K562 (cell line): ENCODE data around the gene RSAD1. TPM values are rescaled to one million over a fixed set of nuclear protein-coding genes. Genes with fewer than 3 reads are reported as not detected.

Source experiments
- ATAC-seq: fragments of 200-7000 bp; cut with Tn5 transposase; 3 replicates; pipeline ENCODE4 v1.9.1; 2020; ENCODE audit warnings: moderate library complexity
- BruUV-seq: library from RNA; stranded (reverse); fragments of 400-500 nt; replicated peaks from 2 replicates; lab custom pipeline; 2021; lab: Mats Ljungman, UMichigan
- CTCF ChIA-PET: fragments of 300-600 bp; formaldehyde crosslinking; extraction: SDS; loops from one replicate; lab custom pipeline; 2021; ENCODE audit warnings: low intra/inter-chr PET ratio; lab: Yijun Ruan, JAX
- POLR2A ChIA-PET: fragments of 300-600, 350-650 bp; sonication (Branson Sonifier 250); formaldehyde crosslinking; extraction: SDS; loops from one replicate; lab custom pipeline; 2021; ENCODE audit warnings: antibody characterized with exemption, inconsistent platforms; lab: Yijun Ruan, JAX
- DNase-seq, 4 experiments: peaks; one replicate each; pipeline versions ENCODE4 v3.0.0 to v3.0.0-alpha.2; 2011 to 2018; ENCODE audit warnings: low spot score in 3 of 4, mixed read lengths in 3 of 4; ENCODE audit errors: extremely low read depth in 1 of 4
- FAIRE-seq: peaks from 2 replicates; lab custom pipeline; 2011; peaks lifted over from hg19 to GRCh38; lab: Jason Lieb, UNC
- H2AFZ ChIP-seq: 2 replicates; pipeline ENCODE4 v1.6.0; 2011; ENCODE audit warnings: low read depth, low read length, control low read depth, inconsistent platforms
- H3K27ac ChIP-seq: fragments of 200-600 bp; 3 replicates; pipeline ENCODE4 v1.8.0; 2011; ENCODE audit warnings: low read depth, mild to moderate bottlenecking, control low read depth, inconsistent platforms, low read length, moderate library complexity, mixed read lengths; ENCODE audit errors: extremely low read depth
- H3K27me3 ChIP-seq, 2 experiments: fragments of 300-600 bp in 1 of 2; 2 replicates in 1 of 2; 3 replicates in 1 of 2; pipeline versions ENCODE4 v1.6.0 to v1.8.0; 2011; ENCODE audit warnings: inconsistent platforms in 2 of 2, low read length in 2 of 2, mild to moderate bottlenecking in 1 of 2, mixed read lengths in 1 of 2, moderate library complexity in 1 of 2; ENCODE audit not compliant: control insufficient read depth in 2 of 2, insufficient read depth in 2 of 2
- H3K36me3 ChIP-seq: fragments of 300-600 bp; 3 replicates; pipeline ENCODE4 v1.8.0; 2011; ENCODE audit warnings: mild to moderate bottlenecking, low read length, inconsistent platforms; ENCODE audit not compliant: control insufficient read depth, insufficient read depth
- H3K4me1 ChIP-seq, 2 experiments: fragments of 200-600 bp in 1 of 2; replicated peaks in 1 of 2; 2 replicates in 1 of 2; 3 replicates in 1 of 2; pipeline versions ENCODE4 v1.5.1 to v1.8.0; 2011; ENCODE audit warnings: inconsistent platforms in 2 of 2, low read length in 2 of 2, mild to moderate bottlenecking in 1 of 2, mixed read lengths in 1 of 2, moderate library complexity in 1 of 2; ENCODE audit not compliant: control insufficient read depth in 2 of 2, insufficient read depth in 2 of 2
- H3K4me2 ChIP-seq: 2 replicates; pipeline ENCODE4 v1.6.1; 2011; ENCODE audit warnings: low read length, control low read depth, inconsistent platforms, mixed read lengths; ENCODE audit not compliant: insufficient read depth
- H3K4me3 ChIP-seq: fragments of 200-600 bp; sonication (generic), shearing (Covaris generic); 2 replicates; pipeline ENCODE4 v1.5.1; 2016; ENCODE audit warnings: control low read depth, inconsistent platforms
- H3K79me2 ChIP-seq: fragments of 200-600 bp; 3 replicates; pipeline ENCODE4 v1.8.0; 2011; ENCODE audit warnings: low read length, inconsistent platforms; ENCODE audit not compliant: control insufficient read depth, insufficient read depth
- H3K9ac ChIP-seq, 2 experiments: 2 replicates each; pipeline versions ENCODE4 v1.6.0 to v1.6.1; 2011; ENCODE audit warnings: low read depth in 2 of 2, low read length in 2 of 2, control low read depth in 1 of 2, inconsistent platforms in 1 of 2, mild to moderate bottlenecking in 1 of 2, mixed read lengths in 1 of 2; ENCODE audit not compliant: insufficient read depth in 1 of 2
- H3K9me1 ChIP-seq: one replicate; pipeline ENCODE4 v1.6.0; 2011; ENCODE audit warnings: inconsistent platforms, mild to moderate bottlenecking, low read length, moderate library complexity; ENCODE audit not compliant: control insufficient read depth, insufficient read depth
- H3K9me3 ChIP-seq: replicated peaks from 2 replicates; pipeline ENCODE4 v1.5.1; 2011; ENCODE audit warnings: low read depth, low read length, inconsistent platforms; ENCODE audit not compliant: control insufficient read depth, insufficient read depth
- H4K20me1 ChIP-seq: replicated peaks from 2 replicates; pipeline ENCODE4 v1.6.1; 2011; ENCODE audit warnings: low read length, inconsistent platforms, mixed read lengths; ENCODE audit not compliant: control insufficient read depth, insufficient read depth
- AFF1 ChIP-seq, 2 experiments: fragments of 450-650 bp; IDR thresholded peaks; 2 replicates each; pipeline ENCODE4 v1.6.1; 2018; ENCODE audit warnings: mild to moderate bottlenecking in 2 of 2, low read depth in 1 of 2; ENCODE audit not compliant: partially characterized antibody in 2 of 2
- BCOR ChIP-seq: fragments of 450-650 bp; IDR thresholded peaks from 2 replicates; pipeline ENCODE4 v1.6.1; 2016
- BRD4 ChIP-seq: fragments of 200-600 bp; sonication (generic); IDR thresholded peaks from 2 replicates; pipeline ENCODE4 v1.6.1; 2017; ENCODE audit warnings: inconsistent platforms
- CAMTA2 ChIP-seq: fragments of 250-450 bp; sonication (Bioruptor Pico); conservative IDR thresholded peaks from 2 replicates; pipeline ENCODE4 v1.5.1; 2022
- CBFA2T3 ChIP-seq: fragments of 450-650 bp; IDR thresholded peaks from 2 replicates; pipeline ENCODE4 v1.6.1; 2017
- CHAMP1 ChIP-seq: fragments of 450-650 bp; IDR thresholded peaks from 2 replicates; pipeline ENCODE4 v1.6.1; 2016; ENCODE audit warnings: mild to moderate bottlenecking
- CREB3 ChIP-seq: fragments of 450-650 bp; conservative IDR thresholded peaks from 2 replicates; pipeline ENCODE4 v1.6.1; 2016; ENCODE audit warnings: missing genetic modification characterization, low read depth, mild to moderate bottlenecking, missing compliant biosample characterization, moderate library complexity
- FOXJ3 ChIP-seq: sonication (generic); formaldehyde crosslinking; IDR thresholded peaks from 2 replicates; pipeline ENCODE4 v1.4.0; 2020; ENCODE audit warnings: mild to moderate bottlenecking, missing genetic modification reagents
- KDM1A ChIP-seq, 2 experiments: fragments of 450-650 bp; IDR thresholded peaks; 2 replicates each; pipeline ENCODE4 v1.6.1; 2016; ENCODE audit warnings: mild to moderate bottlenecking in 2 of 2
- PYGO2 ChIP-seq: fragments of 450-650 bp; IDR thresholded peaks from 2 replicates; pipeline ENCODE4 v1.6.1; 2016; ENCODE audit warnings: mild to moderate bottlenecking, missing genetic modification characterization, moderate library complexity, missing compliant biosample characterization
- TGIF2 ChIP-seq: sonication (generic); formaldehyde crosslinking; IDR thresholded peaks from 2 replicates; pipeline ENCODE4 v1.8.1; 2022; ENCODE audit warnings: mild to moderate bottlenecking, missing genetic modification reagents, moderate library complexity
- USF2 ChIP-seq: sonication (generic); formaldehyde crosslinking; IDR thresholded peaks from 2 replicates; pipeline ENCODE4 v1.5.0; 2020; ENCODE audit warnings: missing genetic modification reagents
- ZFP91 ChIP-seq: sonication (generic); formaldehyde crosslinking; IDR thresholded peaks from 2 replicates; pipeline ENCODE4 v1.8.0; 2022; ENCODE audit warnings: mild to moderate bottlenecking, missing genetic modification reagents
- ZNF239 ChIP-seq: fragments of 250-450 bp; sonication (Bioruptor Pico); IDR thresholded peaks from 2 replicates; pipeline ENCODE4 v1.4.0; 2020; ENCODE audit warnings: mild to moderate bottlenecking
- WGBS: fragments of 100-300 bp; shearing (Covaris generic); methylation state at CpG from one replicate; pipeline ENCODE4 v1.1.6; 2016; ENCODE audit warnings: low coverage, mixed read lengths; ENCODE audit not compliant: insufficient coverage; ENCODE audit errors: missing lambda C conversion rate; 5-methylcytosine and 5-hydroxymethylcytosine counted together
- in situ Hi-C: fragments of 300-500 bp; cut with MboI; formaldehyde crosslinking; loops from 4 replicates; pipeline ENCODE4 v1.15.0; 2018; ENCODE audit warnings: inconsistent platforms, mixed read lengths
- intact Hi-C: fragments of 100-400 bp; cut with micrococcal nuclease; formaldehyde crosslinking; loops from 2 replicates; pipeline ENCODE4 v1.14.2; 2022
- polyA plus RNA-seq, 8 experiments: library from polyadenylated mRNA; depleted of rRNA in 4 of 8; stranded (reverse) in 5 of 8; unstranded in 3 of 8; fragments of >200 nt; fragmentation: Nextera tagmentation in 2 of 8; fragmentation: Illumina TruSeq in 1 of 8; extraction: Ambion mirVana in 2 of 8; extraction: Trizol in 1 of 8; gene quantifications; 2 replicates each; pipeline versions ENCODE4 v1.2.1 to v1.2.3, GENCODE V29; 2011 to 2014; ENCODE audit warnings: inconsistent platforms in 1 of 8, missing spikeins in 1 of 8
- total RNA-seq, 7 experiments: library from RNA; depleted of rRNA in 6 of 7; stranded (reverse); fragments of >200 nt in 6 of 7; fragmentation: Illumina TruSeq in 2 of 7; extraction: Trizol in 2 of 7; gene quantifications; 2 replicates each; pipeline versions ENCODE4 v1.2.1 to v1.2.3, GENCODE V29; 2011 to 2021; ENCODE audit warnings: low replicate concordance in 1 of 7

Gene RSAD1
- total and polyA plus RNA-seq, 9 of the 15 experiments (the other 6 are each of a cell fraction or from before 2014, with no cell fraction given), result 4.5 to 42.5 (median 26.8) TPM

- Histone ChIP-seq H3K4me3 (no peak overlapping the region), H3K4me1 (no peaks in the 10 kb centered on the region; a peak in 2 of 5 replicates), H3K9me3 (no peaks in the 10 kb centered on the region), H3K27me3 (peaks cover 14 to 24% of the 10 kb centered on the region in 2 experiments; a peak in 4 of 5 replicates), H3K79me2 (no peaks in the 10 kb centered on the region), H3K4me2 (no peak overlapping the region), H3K9ac (no peak overlapping the region), H3K9me1 (no peaks in the 10 kb centered on the region), H4K20me1 (0 out of 2 replicates have a peak, but pooled peaks cover 3% of the 10 kb centered on the region), H3K27ac (no peak overlapping the region), H2AFZ (no peak overlapping the region), H3K36me3 (no peaks in the 10 kb centered on the region)
- no TSS peak for BruUV-seq
- ATAC-seq (no peak), DNase-seq (no peak), FAIRE-seq (no peak)
- in situ Hi-C loops (no loop called here), intact Hi-C loops (no loop called here)
- ChIA-PET CTCF (no interaction called here), POLR2A (no interaction called here)
- WGBS, result 32% methylated on average over 2 of the region's 2 CpGs
- TF ChIP-seq KDM1A (IDR thresholded peaks at IDR 0.05) (no peak), ZNF239 (CRISPR knock-in tag) (no peak), USF2 (CRISPR knock-in tag) (no peak), AFF1 (IDR thresholded peaks at IDR 0.05; ENCODE audit: low read depth in 1 of 2, partially characterized antibody in 2 of 2) (no peak), CBFA2T3 (no peak), BRD4 (no peak), BCOR (no peak), CAMTA2 (no peak), CREB3 (no peak), ZFP91 (no peak), CHAMP1 (no peak), FOXJ3 (no peak), PYGO2 (tag) (no peak), TGIF2 (CRISPR knock-in tag) (no peak)
Measured at GRCh38 chr17:50499721-50500120, 21.1 kb downstream of the RSAD1 start.
